ENCODE data around the gene OR4D11.

DNA sequence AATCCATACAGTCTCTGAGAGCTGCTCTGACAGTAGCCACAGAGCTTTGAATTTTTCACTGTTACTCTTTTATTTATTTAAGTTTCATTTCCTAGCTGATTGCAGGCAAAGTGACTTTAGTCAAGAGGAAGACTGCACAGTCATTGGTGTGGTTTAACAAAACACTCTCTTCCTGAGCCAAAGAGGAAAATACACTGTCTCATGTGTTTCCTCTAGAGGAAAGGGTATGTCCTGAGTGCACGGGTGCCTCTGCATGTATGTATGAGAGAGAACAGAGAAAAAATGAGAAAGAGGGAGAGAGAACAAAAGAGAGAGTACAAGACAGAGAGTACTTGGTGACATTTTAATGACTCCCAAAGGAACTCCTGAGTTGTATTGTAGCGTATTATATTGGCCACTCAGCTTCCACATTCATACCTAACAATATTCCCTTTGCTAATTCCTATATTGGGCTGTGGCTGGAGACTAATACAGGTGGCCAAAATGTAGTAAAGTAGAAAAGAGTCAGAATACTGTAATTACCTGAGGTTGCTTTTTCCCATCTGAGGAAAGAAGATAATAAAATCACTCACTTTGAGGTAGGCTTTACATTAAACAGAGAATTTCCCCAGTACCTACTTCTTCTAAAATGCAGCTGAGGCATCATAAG is 7.7 kb downstream of the OR4D11 start, which contains the start of gene OR4D9:
- TF ChIP-seq, protein P1, sequence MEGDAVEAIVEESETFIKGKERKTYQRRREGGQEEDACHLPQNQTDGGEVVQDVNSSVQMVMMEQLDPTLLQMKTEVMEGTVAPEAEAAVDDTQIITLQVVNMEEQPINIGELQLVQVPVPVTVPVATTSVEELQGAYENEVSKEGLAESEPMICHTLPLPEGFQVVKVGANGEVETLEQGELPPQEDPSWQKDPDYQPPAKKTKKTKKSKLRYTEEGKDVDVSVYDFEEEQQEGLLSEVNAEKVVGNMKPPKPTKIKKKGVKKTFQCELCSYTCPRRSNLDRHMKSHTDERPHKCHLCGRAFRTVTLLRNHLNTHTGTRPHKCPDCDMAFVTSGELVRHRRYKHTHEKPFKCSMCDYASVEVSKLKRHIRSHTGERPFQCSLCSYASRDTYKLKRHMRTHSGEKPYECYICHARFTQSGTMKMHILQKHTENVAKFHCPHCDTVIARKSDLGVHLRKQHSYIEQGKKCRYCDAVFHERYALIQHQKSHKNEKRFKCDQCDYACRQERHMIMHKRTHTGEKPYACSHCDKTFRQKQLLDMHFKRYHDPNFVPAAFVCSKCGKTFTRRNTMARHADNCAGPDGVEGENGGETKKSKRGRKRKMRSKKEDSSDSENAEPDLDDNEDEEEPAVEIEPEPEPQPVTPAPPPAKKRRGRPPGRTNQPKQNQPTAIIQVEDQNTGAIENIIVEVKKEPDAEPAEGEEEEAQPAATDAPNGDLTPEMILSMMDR (IDR thresholded peaks at IDR 0.05), result no peak
- TF ChIP-seq ZFX (IDR thresholded peaks at IDR 0.05; ENCODE audit: borderline replicate concordance), result no peak

Measured in 22Rv1 (cell line).